Endodermal cell (in vitro differentiated cells): ENCODE data around the gene CHD2. TPM values are rescaled to one million over a fixed set of nuclear protein-coding genes. Genes with fewer than 3 reads are reported as not detected.

ENCODE experiments used
- DNase-seq: peaks from one replicate; pipeline ENCODE4 v3.0.0-alpha.2; 2017
- H3K27ac ChIP-seq: 2 replicates; pipeline ENCODE4 v1.5.1; 2013; ENCODE audit warnings: mild to moderate bottlenecking, low read depth, low read length, moderate library complexity
- H3K27me3 ChIP-seq: 2 replicates; pipeline ENCODE4 v1.6.1; 2013; ENCODE audit warnings: mild to moderate bottlenecking, low read length, moderate library complexity; ENCODE audit not compliant: insufficient read depth, control insufficient read depth, poor library complexity, severe bottlenecking
- H3K36me3 ChIP-seq: 2 replicates; pipeline ENCODE4 v1.7.0; 2013; ENCODE audit warnings: mild to moderate bottlenecking, low read length, moderate library complexity; ENCODE audit not compliant: control insufficient read depth, insufficient read depth
- H3K4me1 ChIP-seq: one replicate; pipeline ENCODE4 v1.7.0; 2013; ENCODE audit warnings: low read length; ENCODE audit not compliant: control insufficient read depth, insufficient read depth
- H3K4me3 ChIP-seq: 2 replicates; pipeline ENCODE4 v1.5.1; 2013; ENCODE audit warnings: mild to moderate bottlenecking, low read length, moderate library complexity
- H3K9ac ChIP-seq: 2 replicates; pipeline ENCODE4 v1.6.1; 2013; ENCODE audit warnings: mild to moderate bottlenecking, low read length, moderate library complexity; ENCODE audit not compliant: poor library complexity, severe bottlenecking; ENCODE audit errors: extremely low read depth
- H3K9me3 ChIP-seq: 2 replicates; pipeline ENCODE4 v1.6.1; 2013; ENCODE audit warnings: mild to moderate bottlenecking, low read length, moderate library complexity; ENCODE audit not compliant: control insufficient read depth
- H3K27ac Mint-ChIP-seq: 2 replicates; pipeline ENCODE4 v1.8.0; 2020; ENCODE audit warnings: mixed read lengths
- H3K27me3 Mint-ChIP-seq: 2 replicates; pipeline ENCODE4 v1.8.0; 2021; ENCODE audit warnings: mild to moderate bottlenecking, mixed read lengths; ENCODE audit not compliant: insufficient read depth
- H3K36me3 Mint-ChIP-seq: 2 replicates; pipeline ENCODE4 v1.8.0; 2020; ENCODE audit warnings: low read depth, mixed read lengths
- H3K4me1 Mint-ChIP-seq: 2 replicates; pipeline ENCODE4 v1.8.0; 2020; ENCODE audit warnings: mixed read lengths
- H3K4me3 Mint-ChIP-seq: 2 replicates; pipeline ENCODE4 v1.8.0; 2020; ENCODE audit warnings: mild to moderate bottlenecking, moderate library complexity, mixed read lengths
- H3K9me3 Mint-ChIP-seq: 2 replicates; pipeline ENCODE4 v1.8.0; 2020; ENCODE audit warnings: mild to moderate bottlenecking, mixed read lengths
- CTCF ChIP-seq: fragments of 200-600 bp; sonication (generic); conservative IDR thresholded peaks from 2 replicates; pipeline ENCODE4 v1.5.0; 2021; ENCODE audit warnings: antibody characterized with exemption, mild to moderate bottlenecking
- WGBS, 2 experiments: methylation state at CpG; one replicate each; pipeline versions ENCODE4 v1.1.5 to v1.1.7; 2013; ENCODE audit warnings: missing lambda C conversion rate in 2 of 2, mixed read lengths in 1 of 2; ENCODE audit not compliant: insufficient coverage in 1 of 2, insufficient read length in 1 of 2; 5-methylcytosine and 5-hydroxymethylcytosine counted together
- long read RNA-seq, 4 experiments: library from polyadenylated mRNA in 2 of 4; library from RNA in 1 of 4; library from capped mRNA in 1 of 4; stranded (forward) in 3 of 4; unstranded in 1 of 4; transcript quantifications; one replicate each; pipeline ENCODE4 v2.0.0, GENCODE V29; 2020 to 2021; ENCODE audit warnings: inconsistent platforms in 1 of 4
- polyA plus RNA-seq, 2 experiments: library from polyadenylated mRNA; stranded (reverse); fragments of 50-300 nt; gene quantifications; one replicate each; pipeline ENCODE4 v1.2.3, GENCODE V29; 2013
- total RNA-seq, 2 donors: library from RNA; stranded (reverse); fragmentation: NEBNext Ultra II Directional in 1 of 2; extraction: Animal tissue kit (Norgen Biotek cat#: 25700) in 1 of 2; gene quantifications; 2 replicates in 1 of 2; 3 replicates in 1 of 2; pipeline ENCODE4 v1.2.1, GENCODE V29; 2021

The CHD2 gene
- total RNA-seq = 100 to 1,000 TPM; 116 to 127 TPM
- 56.2 TPM for polyA plus RNA-seq (2013, experiment 1 of 2)
- 46.7 TPM for polyA plus RNA-seq (2013, experiment 2 of 2)
- long read RNA-seq, experiment 1, partial matches to known transcripts = 25 of 25 reads
- long read RNA-seq, experiment 1, other reads (novel, unspliced or antisense) = 0 of 25 reads
- long read RNA-seq, experiment 2, partial matches to known transcripts = 35 of 47 reads
- long read RNA-seq, experiment 2, other reads (novel, unspliced or antisense) = 8 of 47 reads
- long read RNA-seq, experiment 3, partial matches to known transcripts = 69 of 103 reads
- long read RNA-seq, experiment 3, other reads (novel, unspliced or antisense) = 31 of 103 reads
- long read RNA-seq, experiment 4, partial matches to known transcripts = 17 of 18 reads
- long read RNA-seq, experiment 4, other reads (novel, unspliced or antisense) = 0 of 18 reads

- H3K27me3 Mint-ChIP-seq = no peaks in the 10 kb centered on the region
- H3K27ac Mint-ChIP-seq = peak within 1 kb of the TSS; percentile 100
- no peak for TF ChIP-seq CTCF
- Histone ChIP-seq H3K27me3 (no peaks in the 10 kb centered on the region), H3K9me3 (no peaks in the 10 kb centered on the region), H3K4me3 (peak within 1 kb of the TSS; percentile 95), H3K27ac (peak within 1 kb of the TSS; percentile 99), H3K9ac (peak within 1 kb of the TSS; percentile 100), H3K36me3 (peaks cover 67% of the 10 kb centered on the region), H3K4me1 (no peaks in the 10 kb centered on the region)
- peak; percentile 89 for DNase-seq
- peaks cover 4% of the 10 kb centered on the region for H3K9me3 Mint-ChIP-seq
- peaks cover 60% of the 10 kb centered on the region for H3K36me3 Mint-ChIP-seq
- 0% methylated on average over 7 to 14 of the region's 15 CpGs for WGBS, 2 experiments
- peaks cover 10% of the 10 kb centered on the region for H3K4me1 Mint-ChIP-seq
- H3K4me3 Mint-ChIP-seq = peak within 1 kb of the TSS; percentile 95
Observed at GRCh38 chr15:92899948-92900730, at the start of gene CHD2. Gene CHD2 (plus strand): TSS chr15:92900324. CDS start chr15:92901238, 914 bp downstream.

GRCh38 chr15:92853222-92853621 is 46.9 kb upstream of the CHD2 start:
- Histone ChIP-seq H3K9me3 (no peaks in the 10 kb centered on the region), H3K36me3 (no peaks in the 10 kb centered on the region), H3K27me3 (no peaks in the 10 kb centered on the region), H3K4me1 (peaks cover 1% of the 10 kb centered on the region), H3K27ac (no peak overlapping the region), H3K4me3 (no peak overlapping the region), H3K9ac (no peak overlapping the region)
- H3K9me3 Mint-ChIP-seq = peaks cover 6% of the 10 kb centered on the region
- no peak overlapping the region for H3K4me3 Mint-ChIP-seq
- H3K4me1 Mint-ChIP-seq = peaks cover 1% of the 10 kb centered on the region
- H3K36me3 Mint-ChIP-seq = no peaks in the 10 kb centered on the region
- no peak overlapping the region for H3K27ac Mint-ChIP-seq
- TF ChIP-seq CTCF = no peak
- no peaks in the 10 kb centered on the region for H3K27me3 Mint-ChIP-seq
- no peak for DNase-seq
- 75 to 76% methylated on average over 7 to 9 of the region's 9 CpGs for WGBS, 2 experiments

- peaks cover 25% of the 10 kb centered on the region for H3K9me3 Mint-ChIP-seq
Observed at GRCh38 chr15:92861742-92862141, 38.4 kb upstream of the CHD2 start.

More at GRCh38 chr15:92861742-92862141, 38.4 kb upstream of the CHD2 start:
- DNase-seq = no peak
- no peaks in the 10 kb centered on the region for H3K27me3 ChIP-seq
- H3K27ac ChIP-seq = no peak overlapping the region
- 92% methylated on average over 1 of the region's 1 CpG; no CpG with 5 or more reads in 1 of the 2 experiments for WGBS, 2 experiments
- no peaks in the 10 kb centered on the region for H3K4me1 ChIP-seq
- H3K27ac Mint-ChIP-seq = no peak overlapping the region
- H3K9ac ChIP-seq = no peak overlapping the region
- no peak overlapping the region for H3K4me3 ChIP-seq
- TF ChIP-seq CTCF = no peak
- no peaks in the 10 kb centered on the region for H3K9me3 ChIP-seq
- H3K4me3 Mint-ChIP-seq = no peak overlapping the region
- no peaks in the 10 kb centered on the region for H3K4me1 Mint-ChIP-seq
- H3K36me3 ChIP-seq = no peaks in the 10 kb centered on the region
- H3K27me3 Mint-ChIP-seq = no peaks in the 10 kb centered on the region
- H3K36me3 Mint-ChIP-seq = no peaks in the 10 kb centered on the region
